GM06990 (cell line): ENCODE results near the gene RBM47.
A peak's percentile ranks its signal among the peaks of the same experiment; 100 is the strongest.

Experiments
- DNase-seq: peaks from one replicate; pipeline ENCODE4 v3.0.0-alpha.2; 2011; ENCODE audit not compliant: insufficient read length; ENCODE audit errors: extremely low read depth
- H3K27me3 ChIP-seq: replicated peaks from 2 replicates; pipeline ENCODE4 v1.6.0; 2011; ENCODE audit warnings: low read length; ENCODE audit not compliant: control insufficient read depth, insufficient read depth
- H3K36me3 ChIP-seq: 2 replicates; pipeline ENCODE4 v1.5.1; 2011; ENCODE audit warnings: low read length; ENCODE audit not compliant: control insufficient read depth, insufficient read depth
- H3K4me3 ChIP-seq: replicated peaks from 2 replicates; pipeline ENCODE4 v1.5.1; 2011; ENCODE audit warnings: low read depth, mild to moderate bottlenecking, control low read depth, low read length
- CTCF ChIP-seq: IDR thresholded peaks from 2 replicates; pipeline ENCODE4 v1.5.1; 2011; ENCODE audit warnings: low read length, control low read depth, mild to moderate bottlenecking, inconsistent platforms; ENCODE audit not compliant: insufficient read depth, poor library complexity, severe bottlenecking

RBM47 gene

GRCh38 chr4:40665842-40666241 is 36.2 kb upstream of the RBM47 start:
- TF ChIP-seq CTCF: no peak
- DNase-seq: no peak
- no peaks in the 10 kb centered on the region for H3K27me3 ChIP-seq
- no peaks in the 10 kb centered on the region for H3K36me3 ChIP-seq
- no peak overlapping the region for H3K4me3 ChIP-seq

- TF ChIP-seq CTCF: no peak
- Histone ChIP-seq H3K4me3 (peak overlapping the region; percentile 17; the same call in 1 of the 2 replicates), H3K36me3 (no peaks in the 10 kb centered on the region), H3K27me3 (no peaks in the 10 kb centered on the region)
- no peak for DNase-seq
These were observed 33.4 kb upstream of the RBM47 start for GRCh38 chr4:40662962-40663604.

- no peak for TF ChIP-seq CTCF
- no peak overlapping the region for H3K4me3 ChIP-seq
- no peaks in the 10 kb centered on the region for H3K27me3 ChIP-seq
- H3K36me3 ChIP-seq: no peaks in the 10 kb centered on the region
- DNase-seq: no peak
These were observed 32.1 kb upstream of the RBM47 start for GRCh38 chr4:40661803-40662202.

- no peak for TF ChIP-seq CTCF
- Histone ChIP-seq H3K4me3 (no peak overlapping the region; the same call in 1 of the 2 replicates), H3K36me3 (no peaks in the 10 kb centered on the region), H3K27me3 (no peaks in the 10 kb centered on the region)
- peak; percentile 70 for DNase-seq
These were observed 26.7 kb upstream of the RBM47 start for GRCh38 chr4:40656201-40656863.

GRCh38 chr4:40651280-40651679 is 21.6 kb upstream of the RBM47 start:
- DNase-seq: no peak
- Histone ChIP-seq H3K4me3 (no peak overlapping the region), H3K36me3 (no peaks in the 10 kb centered on the region), H3K27me3 (no peaks in the 10 kb centered on the region)
- TF ChIP-seq CTCF: no peak
